ENCODE results near the gene XRCC2. TPM values are rescaled to one million over a fixed set of nuclear protein-coding genes. Genes with fewer than 3 reads are reported as not detected.
"Not testable (repeated sequence)": the region's sequence is repeated elsewhere in the genome, so short reads cannot be mapped to it uniquely, and the experiment has no call there.

The XRCC2 gene
- total and polyA plus RNA-seq, 2 donors, result 0.64 to 6.3 TPM

DNA sequence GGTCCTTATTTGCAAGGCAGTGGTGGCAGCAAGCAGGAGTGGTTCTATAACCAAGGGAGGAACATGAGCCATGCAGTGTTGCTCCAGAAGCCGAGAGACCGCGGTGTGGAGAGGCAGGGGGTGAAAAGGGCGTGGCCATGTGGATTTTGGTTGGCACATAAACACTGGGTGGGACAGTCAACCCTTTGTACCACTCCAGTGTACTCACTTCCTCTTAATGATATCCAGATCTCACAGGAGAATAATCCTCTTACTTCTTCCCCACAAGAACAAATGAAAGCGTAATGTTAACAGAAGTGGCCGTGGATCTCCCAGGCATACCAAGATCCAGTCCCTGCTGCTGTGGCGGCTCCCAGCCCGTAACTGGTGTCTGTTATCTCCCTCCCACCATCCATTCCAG is 42.4 kb downstream of the XRCC2 start:
- Histone ChIP-seq H3K4me1 (ENCODE audit: control insufficient read depth in 2 of 2, insufficient read depth in 2 of 2, low read length in 2 of 2) (no peaks in the 10 kb centered on the region), H3K27ac (ENCODE audit: low read depth in 1 of 2, low read length in 1 of 2) (no peak overlapping the region), H3K36me3 (ENCODE audit: control insufficient read depth in 2 of 2, insufficient read depth in 2 of 2, low read length in 1 of 2) (no peaks in the 10 kb centered on the region), H3K27me3 (ENCODE audit: control insufficient read depth in 2 of 2, insufficient read depth in 1 of 2, low read length in 1 of 2) (no peaks in the 10 kb centered on the region), H3K4me3 (ENCODE audit: low read length in 2 of 2) (no peak overlapping the region), H3K9me3 (ENCODE audit: control insufficient read depth in 2 of 2, insufficient read depth in 1 of 2, low read length in 1 of 2) (no peaks in the 10 kb centered on the region)
- 94% methylated on average over 8 of the region's 8 CpGs for WGBS
- DNase-seq (ENCODE audit: low read depth in 6 of 9, low spot score in 9 of 9), result no peak

DNA sequence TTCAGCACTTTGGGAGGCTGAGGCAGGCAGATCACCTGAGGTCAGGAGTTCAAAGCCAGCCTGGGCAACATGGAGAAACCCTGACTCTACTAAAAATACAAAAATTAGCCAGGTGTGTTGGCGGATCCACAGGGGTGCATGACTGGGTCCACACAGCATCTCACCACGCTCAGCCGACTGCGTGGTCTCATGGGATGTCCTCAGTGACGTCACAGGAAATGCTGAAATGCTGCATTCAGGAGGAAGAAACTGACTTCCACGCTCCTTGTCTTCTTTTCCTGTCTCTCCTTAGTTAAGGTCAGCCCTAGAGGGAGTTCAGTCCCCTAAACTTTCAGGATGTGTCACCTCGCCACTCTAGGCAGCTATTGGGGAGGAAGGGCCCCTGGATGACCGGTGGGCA is 42.9 kb downstream of the XRCC2 start:
- no peak overlapping the region for H3K4me3 ChIP-seq (ENCODE audit: low read length in 2 of 2)
- no peak for DNase-seq (ENCODE audit: low read depth in 6 of 9, low spot score in 9 of 9)
- H3K4me1 ChIP-seq (ENCODE audit: control insufficient read depth in 2 of 2, insufficient read depth in 2 of 2, low read length in 2 of 2), result no peaks in the 10 kb centered on the region
- H3K9me3 ChIP-seq (ENCODE audit: control insufficient read depth in 2 of 2, insufficient read depth in 1 of 2, low read length in 1 of 2), result no peaks in the 10 kb centered on the region
- no peaks in the 10 kb centered on the region for H3K27me3 ChIP-seq (ENCODE audit: control insufficient read depth in 2 of 2, insufficient read depth in 1 of 2, low read length in 1 of 2)
- no peaks in the 10 kb centered on the region for H3K36me3 ChIP-seq (ENCODE audit: control insufficient read depth in 2 of 2, insufficient read depth in 2 of 2, low read length in 1 of 2)
- 92% methylated on average over 8 of the region's 8 CpGs for WGBS
- no peak overlapping the region for H3K27ac ChIP-seq (ENCODE audit: low read depth in 1 of 2, low read length in 1 of 2)

DNA sequence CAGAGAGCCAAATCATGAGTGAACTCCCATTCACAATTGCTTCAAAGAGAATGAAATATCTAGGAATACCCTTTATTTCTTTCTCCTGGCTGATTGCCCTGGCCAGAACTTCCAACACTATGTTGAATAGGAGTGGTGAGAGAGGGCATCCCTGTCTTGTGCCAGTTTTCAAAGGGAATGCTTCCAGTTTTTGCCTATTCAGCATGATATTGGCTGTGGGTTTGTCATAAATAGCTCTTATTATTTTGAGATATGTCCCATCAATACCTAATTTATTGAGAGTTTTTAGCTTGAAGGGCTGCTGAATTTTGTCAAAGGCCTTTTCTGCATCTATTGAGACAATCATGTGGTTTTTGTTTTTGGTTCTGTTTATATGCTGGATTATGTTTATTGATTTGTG is 47.2 kb downstream of the XRCC2 start:
- not testable (repeated sequence) for H3K4me3 ChIP-seq (ENCODE audit: low read length in 2 of 2); DNase-seq (ENCODE audit: low read depth in 6 of 9, low spot score in 9 of 9); H3K27ac ChIP-seq (ENCODE audit: low read depth in 1 of 2, low read length in 1 of 2); H3K27me3 ChIP-seq (ENCODE audit: control insufficient read depth in 2 of 2, insufficient read depth in 1 of 2, low read length in 1 of 2); H3K36me3 ChIP-seq (ENCODE audit: control insufficient read depth in 2 of 2, insufficient read depth in 2 of 2, low read length in 1 of 2); H3K4me1 ChIP-seq (ENCODE audit: control insufficient read depth in 2 of 2, insufficient read depth in 2 of 2, low read length in 2 of 2); H3K9me3 ChIP-seq (ENCODE audit: control insufficient read depth in 2 of 2, insufficient read depth in 1 of 2, low read length in 1 of 2)

DNA sequence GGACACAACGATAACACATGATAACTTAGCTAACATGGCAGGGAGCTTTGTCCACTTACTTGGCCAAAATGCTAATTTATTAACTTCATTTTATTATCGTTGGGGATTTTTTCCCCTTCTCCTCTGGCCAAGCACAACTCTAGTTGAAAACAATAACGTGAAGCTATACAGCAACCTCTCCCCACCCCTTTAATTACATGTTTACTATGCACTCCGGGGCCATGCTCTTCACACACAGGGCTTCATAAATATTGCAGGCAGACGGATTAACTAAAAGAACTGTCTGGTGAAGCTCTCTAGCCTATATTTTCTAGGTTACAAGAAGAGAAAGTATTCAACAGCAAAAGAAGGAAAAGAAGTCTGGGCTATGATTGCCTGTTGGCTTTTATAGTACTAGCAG is 51.7 kb downstream of the XRCC2 start:
- no peaks in the 10 kb centered on the region for H3K9me3 ChIP-seq (ENCODE audit: control insufficient read depth in 2 of 2, insufficient read depth in 1 of 2, low read length in 1 of 2)
- H3K4me3 ChIP-seq (ENCODE audit: low read length in 2 of 2), result no peak overlapping the region
- no peak for DNase-seq (ENCODE audit: low read depth in 6 of 9, low spot score in 9 of 9)
- no peaks in the 10 kb centered on the region for H3K27me3 ChIP-seq (ENCODE audit: control insufficient read depth in 2 of 2, insufficient read depth in 1 of 2, low read length in 1 of 2)
- WGBS, result 78% methylated on average over 5 of the region's 5 CpGs
- H3K4me1 ChIP-seq (ENCODE audit: control insufficient read depth in 2 of 2, insufficient read depth in 2 of 2, low read length in 2 of 2), result no peaks in the 10 kb centered on the region
- H3K27ac ChIP-seq (ENCODE audit: low read depth in 1 of 2, low read length in 1 of 2), result no peak overlapping the region
- H3K36me3 ChIP-seq (ENCODE audit: control insufficient read depth in 2 of 2, insufficient read depth in 2 of 2, low read length in 1 of 2), result no peaks in the 10 kb centered on the region

DNA sequence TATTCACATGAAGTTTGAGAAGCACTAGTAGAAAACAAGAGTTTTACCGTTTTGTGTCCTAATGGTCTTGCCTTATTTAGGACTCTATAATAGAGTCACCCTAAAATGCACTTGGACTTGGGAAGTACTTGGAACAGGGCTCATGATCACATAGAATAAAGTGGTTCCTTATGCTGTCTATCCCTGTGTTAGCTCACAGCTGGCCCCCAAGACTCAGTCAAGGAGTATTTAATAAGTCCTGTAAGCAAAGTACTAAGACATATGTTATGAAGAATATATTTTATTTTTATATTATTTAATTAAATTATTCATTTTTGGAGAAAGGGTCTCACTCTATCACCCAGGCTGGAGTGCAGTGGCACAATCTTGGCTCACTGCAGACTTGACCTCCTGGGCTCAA is 54.5 kb downstream of the XRCC2 start:
- Histone ChIP-seq H3K9me3 (ENCODE audit: control insufficient read depth in 2 of 2, insufficient read depth in 1 of 2, low read length in 1 of 2) (no peaks in the 10 kb centered on the region), H3K27ac (ENCODE audit: low read depth in 1 of 2, low read length in 1 of 2) (no peak overlapping the region), H3K27me3 (ENCODE audit: control insufficient read depth in 2 of 2, insufficient read depth in 1 of 2, low read length in 1 of 2) (no peaks in the 10 kb centered on the region), H3K36me3 (ENCODE audit: control insufficient read depth in 2 of 2, insufficient read depth in 2 of 2, low read length in 1 of 2) (no peaks in the 10 kb centered on the region), H3K4me3 (ENCODE audit: low read length in 2 of 2) (no peak overlapping the region), H3K4me1 (ENCODE audit: control insufficient read depth in 2 of 2, insufficient read depth in 2 of 2, low read length in 2 of 2) (no peaks in the 10 kb centered on the region)
- 97% methylated on average over 1 of the region's 1 CpG for WGBS
- no peak for DNase-seq (ENCODE audit: low read depth in 6 of 9, low spot score in 9 of 9)

DNA sequence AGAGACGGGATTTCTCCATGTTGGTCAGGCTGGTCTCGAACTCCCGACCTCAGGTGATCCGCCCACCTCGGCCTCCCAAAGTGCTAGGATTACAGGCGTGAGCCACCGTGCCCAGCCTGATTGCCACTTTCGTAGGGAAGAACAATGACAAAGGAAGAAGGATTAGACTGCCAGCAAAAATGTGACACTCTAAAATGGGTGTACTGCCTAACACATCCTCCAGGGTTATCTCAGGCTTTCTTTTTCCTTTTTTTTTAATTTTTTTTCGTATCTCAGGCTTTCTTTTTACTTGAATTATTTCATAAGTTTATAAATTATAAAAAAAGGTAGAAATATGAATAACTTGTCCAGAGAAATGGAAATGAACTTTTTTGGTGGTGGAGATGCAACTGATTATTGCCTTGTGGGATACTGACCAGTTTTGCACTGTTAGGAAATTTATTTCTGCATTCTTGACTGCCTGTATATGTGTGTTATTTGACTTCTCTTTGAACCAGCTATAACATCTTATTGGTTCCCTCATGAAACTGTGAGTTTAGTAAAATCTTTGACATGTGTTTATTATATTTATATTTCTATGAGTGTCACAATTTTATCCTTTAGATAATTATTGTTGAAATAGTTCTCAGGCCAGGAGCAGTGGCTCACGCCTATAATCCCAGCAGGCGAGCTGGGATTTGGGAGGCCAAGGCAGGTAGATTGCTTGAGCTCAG is 56.8 kb downstream of the XRCC2 start:
- DNase-seq (ENCODE audit: low read depth in 6 of 9, low spot score in 9 of 9), result no peak
- no peaks in the 10 kb centered on the region for H3K4me1 ChIP-seq (ENCODE audit: control insufficient read depth in 2 of 2, insufficient read depth in 2 of 2, low read length in 2 of 2)
- no peaks in the 10 kb centered on the region for H3K36me3 ChIP-seq (ENCODE audit: control insufficient read depth in 2 of 2, insufficient read depth in 2 of 2, low read length in 1 of 2)
- H3K9me3 ChIP-seq (ENCODE audit: control insufficient read depth in 2 of 2, insufficient read depth in 1 of 2, low read length in 1 of 2), result no peaks in the 10 kb centered on the region
- H3K4me3 ChIP-seq (ENCODE audit: low read length in 2 of 2), result no peak overlapping the region
- WGBS, result 97% methylated on average over 11 of the region's 11 CpGs
- no peak overlapping the region for H3K27ac ChIP-seq (ENCODE audit: low read depth in 1 of 2, low read length in 1 of 2)
- H3K27me3 ChIP-seq (ENCODE audit: control insufficient read depth in 2 of 2, insufficient read depth in 1 of 2, low read length in 1 of 2), result no peaks in the 10 kb centered on the region

DNA sequence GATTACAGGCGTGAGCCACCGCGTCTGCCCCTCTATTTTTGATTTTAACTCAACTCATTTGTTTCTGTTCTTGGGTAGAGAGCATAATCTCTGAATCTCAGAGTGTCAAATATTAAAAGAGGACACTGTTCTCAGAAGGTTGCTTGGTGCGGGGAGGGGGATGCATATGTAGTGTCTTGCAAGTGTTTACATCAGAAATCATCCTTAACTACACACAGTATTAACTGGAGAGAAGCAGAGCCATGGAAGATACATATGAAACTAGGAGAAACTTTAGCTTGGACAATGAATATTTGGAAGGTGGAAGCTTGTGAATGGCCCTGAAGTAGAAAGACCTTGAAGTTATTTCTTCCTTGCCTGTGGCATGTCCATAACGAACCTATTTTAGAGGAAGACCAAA is 57.5 kb downstream of the XRCC2 start:
- 98% methylated on average over 5 of the region's 5 CpGs for WGBS
- Histone ChIP-seq H3K27ac (ENCODE audit: low read depth in 1 of 2, low read length in 1 of 2) (no peak overlapping the region), H3K9me3 (ENCODE audit: control insufficient read depth in 2 of 2, insufficient read depth in 1 of 2, low read length in 1 of 2) (no peaks in the 10 kb centered on the region), H3K36me3 (ENCODE audit: control insufficient read depth in 2 of 2, insufficient read depth in 2 of 2, low read length in 1 of 2) (no peaks in the 10 kb centered on the region), H3K27me3 (ENCODE audit: control insufficient read depth in 2 of 2, insufficient read depth in 1 of 2, low read length in 1 of 2) (no peaks in the 10 kb centered on the region), H3K4me1 (ENCODE audit: control insufficient read depth in 2 of 2, insufficient read depth in 2 of 2, low read length in 2 of 2) (no peaks in the 10 kb centered on the region), H3K4me3 (ENCODE audit: low read length in 2 of 2) (no peak overlapping the region)
- no peak for DNase-seq (ENCODE audit: low read depth in 6 of 9, low spot score in 9 of 9)

DNA sequence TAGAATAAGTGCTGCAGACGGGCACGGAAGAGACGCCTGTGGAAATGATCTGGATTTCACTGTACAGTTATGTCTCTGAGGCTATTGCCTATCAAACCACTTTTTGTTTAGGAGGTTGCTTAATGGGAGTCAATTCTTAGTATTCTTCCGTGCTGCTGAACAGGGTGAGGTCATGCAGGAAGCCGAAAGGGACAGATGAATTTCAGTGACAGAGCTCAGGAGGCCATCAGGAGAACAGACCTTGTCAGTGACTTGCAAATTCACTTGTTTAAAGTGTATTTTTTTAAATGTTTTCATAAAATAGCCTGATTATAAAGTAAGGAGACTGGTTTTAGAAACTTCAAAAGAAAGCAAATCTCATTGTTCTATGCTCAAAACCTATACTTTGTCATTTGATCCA is 58.9 kb downstream of the XRCC2 start:
- WGBS, result 95% methylated on average over 5 of the region's 5 CpGs
- Histone ChIP-seq H3K4me3 (ENCODE audit: low read length in 2 of 2) (no peak overlapping the region), H3K9me3 (ENCODE audit: control insufficient read depth in 2 of 2, insufficient read depth in 1 of 2, low read length in 1 of 2) (no peaks in the 10 kb centered on the region), H3K27me3 (ENCODE audit: control insufficient read depth in 2 of 2, insufficient read depth in 1 of 2, low read length in 1 of 2) (no peaks in the 10 kb centered on the region), H3K27ac (ENCODE audit: low read depth in 1 of 2, low read length in 1 of 2) (no peak overlapping the region), H3K36me3 (ENCODE audit: control insufficient read depth in 2 of 2, insufficient read depth in 2 of 2, low read length in 1 of 2) (no peaks in the 10 kb centered on the region), H3K4me1 (ENCODE audit: control insufficient read depth in 2 of 2, insufficient read depth in 2 of 2, low read length in 2 of 2) (no peaks in the 10 kb centered on the region)
- DNase-seq (ENCODE audit: low read depth in 6 of 9, low spot score in 9 of 9), result no peak

DNA sequence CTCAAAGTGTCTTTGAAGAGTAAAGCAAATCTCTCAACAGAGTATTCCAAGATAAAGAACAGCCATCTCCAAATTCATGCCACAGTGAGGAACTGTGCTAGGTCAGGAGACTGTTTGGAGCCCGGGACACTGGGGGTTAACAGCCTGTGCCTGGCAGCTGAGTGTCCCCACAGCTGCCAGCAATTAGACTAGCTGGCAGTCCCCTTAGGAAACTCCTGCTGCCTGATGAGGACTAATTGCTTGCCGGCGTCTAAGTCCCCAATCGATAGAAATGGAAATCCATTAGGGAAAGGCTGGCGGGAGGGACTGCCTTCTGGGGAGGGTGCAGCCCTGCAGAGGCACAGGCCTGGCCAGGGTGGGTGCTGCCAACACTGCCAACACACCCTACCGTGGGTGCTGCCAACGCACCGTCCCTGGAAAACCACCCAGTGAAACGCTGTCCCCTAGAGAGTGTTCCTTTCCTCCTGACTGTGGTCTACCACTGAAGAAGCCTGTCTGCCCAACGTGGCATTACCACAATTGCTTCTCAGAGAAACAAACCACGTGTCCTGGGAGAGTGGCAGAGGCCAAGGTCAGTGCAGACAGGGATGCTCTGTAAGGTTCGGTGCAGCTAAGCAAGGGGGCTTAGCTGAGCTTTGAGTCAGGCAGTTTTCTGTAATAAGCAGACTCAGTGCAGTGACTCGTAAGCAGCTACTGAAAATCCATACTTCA is 60.8 kb downstream of the XRCC2 start:
- Histone ChIP-seq H3K27me3 (ENCODE audit: control insufficient read depth in 2 of 2, insufficient read depth in 1 of 2, low read length in 1 of 2) (no peaks in the 10 kb centered on the region), H3K4me3 (ENCODE audit: low read length in 2 of 2) (no peak overlapping the region), H3K9me3 (ENCODE audit: control insufficient read depth in 2 of 2, insufficient read depth in 1 of 2, low read length in 1 of 2) (no peaks in the 10 kb centered on the region), H3K4me1 (ENCODE audit: control insufficient read depth in 2 of 2, insufficient read depth in 2 of 2, low read length in 2 of 2) (no peaks in the 10 kb centered on the region), H3K27ac (ENCODE audit: low read depth in 1 of 2, low read length in 1 of 2) (no peak overlapping the region), H3K36me3 (ENCODE audit: control insufficient read depth in 2 of 2, insufficient read depth in 2 of 2, low read length in 1 of 2) (no peaks in the 10 kb centered on the region)
- 54% methylated on average over 13 of the region's 13 CpGs for WGBS
- DNase-seq (ENCODE audit: low read depth in 6 of 9, low spot score in 9 of 9), result no peak
